Hepatocyte (in vitro differentiated cells): ENCODE results near the gene ITPR3. TPM values are rescaled to one million over a fixed set of nuclear protein-coding genes. Genes with fewer than 3 reads are reported as not detected.

Source experiments
- DNase-seq: peaks from one replicate; pipeline ENCODE4 v3.0.0-alpha.2; 2016; ENCODE audit warnings: low spot score
- H2AFZ ChIP-seq: fragments of 200-600 bp; sonication (generic); 2 replicates; pipeline ENCODE4 v1.6.0; 2016; ENCODE audit warnings: antibody characterized with exemption, mild to moderate bottlenecking
- H3K27ac ChIP-seq: fragments of 200-600 bp; sonication (generic); 2 replicates; pipeline ENCODE4 v1.5.1; 2016; ENCODE audit warnings: mild to moderate bottlenecking
- H3K27me3 ChIP-seq: fragments of 200-600 bp; sonication (generic); 2 replicates; pipeline ENCODE4 v1.6.1; 2016
- H3K36me3 ChIP-seq: fragments of 200-600 bp; sonication (generic); replicated peaks from 2 replicates; pipeline ENCODE4 v1.5.1; 2016; ENCODE audit warnings: low read depth; ENCODE audit not compliant: insufficient read depth
- H3K4me1 ChIP-seq: fragments of 200-600 bp; sonication (generic); 2 replicates; pipeline ENCODE4 v1.5.1; 2016; ENCODE audit warnings: mild to moderate bottlenecking, moderate library complexity; ENCODE audit not compliant: insufficient read depth
- H3K4me2 ChIP-seq: fragments of 200-600 bp; sonication (generic); 2 replicates; pipeline ENCODE4 v1.6.0; 2016
- H3K4me3 ChIP-seq: fragments of 200-600 bp; sonication (generic); 2 replicates; pipeline ENCODE4 v1.5.1; 2016; ENCODE audit warnings: mild to moderate bottlenecking
- H3K79me2 ChIP-seq: fragments of 200-600 bp; sonication (generic); 2 replicates; pipeline ENCODE4 v1.6.0; 2017; ENCODE audit warnings: mild to moderate bottlenecking
- H3K9me2 ChIP-seq: fragments of 200-600 bp; sonication (generic); replicated peaks from 2 replicates; pipeline ENCODE4 v1.6.0; 2017; ENCODE audit warnings: mild to moderate bottlenecking; ENCODE audit not compliant: insufficient read depth
- H3K9me3 ChIP-seq: fragments of 200-600 bp; sonication (generic); 2 replicates; pipeline ENCODE4 v1.5.1; 2016; ENCODE audit warnings: low read depth, mild to moderate bottlenecking
- H4K20me1 ChIP-seq: fragments of 200-600 bp; sonication (generic); 2 replicates; pipeline ENCODE4 v1.6.0; 2016; ENCODE audit warnings: mild to moderate bottlenecking; ENCODE audit not compliant: insufficient read depth, poor library complexity, severe bottlenecking
- CTCF ChIP-seq: fragments of 200-600 bp; sonication (generic); IDR thresholded peaks from 2 replicates; pipeline ENCODE4 v1.5.1; 2016; ENCODE audit warnings: antibody characterized with exemption, mild to moderate bottlenecking; ENCODE audit not compliant: poor library complexity
- EZH2 ChIP-seq: fragments of 200-600 bp; sonication (generic); IDR thresholded peaks from 2 replicates; pipeline ENCODE4 v1.6.1; 2016; ENCODE audit warnings: antibody characterized with exemption, mild to moderate bottlenecking, borderline replicate concordance
- EZH2phosphoT487 ChIP-seq: fragments of 200-600 bp; sonication (generic); IDR thresholded peaks from one replicate; pipeline ENCODE4 v1.6.1; 2018; ENCODE audit warnings: antibody characterized with exemption, mild to moderate bottlenecking, low read depth, moderate library complexity; ENCODE audit not compliant: unreplicated experiment, severe bottlenecking
- WGBS: methylation state at CpG from one replicate; pipeline ENCODE4 v1.1.6; 2016; ENCODE audit warnings: low lambda C conversion rate; ENCODE audit errors: missing lambda C conversion rate; 5-methylcytosine and 5-hydroxymethylcytosine counted together
- polyA plus RNA-seq: library from polyadenylated mRNA; unstranded; fragments of >200 nt; fragmentation: Nextera tagmentation; extraction: Ambion mirVana; gene quantifications from 2 replicates; pipeline ENCODE4 v1.2.1, GENCODE V29; 2016
- total RNA-seq: library from RNA; depleted of rRNA; stranded (reverse); fragments of >200 nt; gene quantifications from 2 replicates; pipeline ENCODE4 v1.2.3, GENCODE V29; 2014

ITPR3 gene
- total and polyA plus RNA-seq, 2 experiments from 2014 or later = 16.5 to 39.6 TPM

- H3K79me2 ChIP-seq = no peaks in the 10 kb centered on the region
- H4K20me1 ChIP-seq = no peaks in the 10 kb centered on the region
- H3K9me3 ChIP-seq = no peaks in the 10 kb centered on the region
- H3K27ac ChIP-seq = no peak overlapping the region
- no peak overlapping the region for H3K4me3 ChIP-seq
- H3K4me1 ChIP-seq = peaks cover 13% of the 10 kb centered on the region
- DNase-seq = no peak
- no peaks in the 10 kb centered on the region for H3K27me3 ChIP-seq
- 55% methylated on average over 5 of the region's 5 CpGs for WGBS
- H2AFZ ChIP-seq = no peak overlapping the region
- no peak overlapping the region for H3K4me2 ChIP-seq
- no peaks in the 10 kb centered on the region for H3K9me2 ChIP-seq
- H3K36me3 ChIP-seq = no peaks in the 10 kb centered on the region
- TF ChIP-seq EZH2 (no peak), EZH2phosphoT487 (no peak), CTCF (no peak)
These were observed 100.4 kb downstream of the ITPR3 start for GRCh38 chr6:33721508-33721907.

GRCh38 chr6:33722103-33722623, 101.0 kb downstream of the ITPR3 start:
- Histone ChIP-seq H3K79me2 (no peaks in the 10 kb centered on the region), H3K9me2 (no peaks in the 10 kb centered on the region), H3K4me1 (peaks cover 6% of the 10 kb centered on the region), H3K9me3 (no peaks in the 10 kb centered on the region), H3K4me3 (no peak overlapping the region), H3K4me2 (no peak overlapping the region), H3K27ac (no peak overlapping the region), H3K36me3 (no peaks in the 10 kb centered on the region), H3K27me3 (no peaks in the 10 kb centered on the region), H2AFZ (no peak overlapping the region), H4K20me1 (no peaks in the 10 kb centered on the region)
- TF ChIP-seq EZH2phosphoT487 = no peak
- TF ChIP-seq CTCF = no peak
- no peak for TF ChIP-seq EZH2
- 86% methylated on average over 5 of the region's 5 CpGs for WGBS
- DNase-seq = no peak

GRCh38 chr6:33723371-33724085, 102.4 kb downstream of the ITPR3 start:
- no peaks in the 10 kb centered on the region for H3K79me2 ChIP-seq
- no peaks in the 10 kb centered on the region for H3K27me3 ChIP-seq
- H3K4me3 ChIP-seq = no peak overlapping the region
- no peaks in the 10 kb centered on the region for H4K20me1 ChIP-seq
- no peaks in the 10 kb centered on the region for H3K9me2 ChIP-seq
- no peak overlapping the region for H3K27ac ChIP-seq
- DNase-seq = no peak
- no peaks in the 10 kb centered on the region for H3K4me1 ChIP-seq
- H3K4me2 ChIP-seq = no peak overlapping the region
- no peak overlapping the region for H2AFZ ChIP-seq
- TF ChIP-seq EZH2 (no peak), CTCF (no peak), EZH2phosphoT487 (no peak)
- no peaks in the 10 kb centered on the region for H3K9me3 ChIP-seq
- no peaks in the 10 kb centered on the region for H3K36me3 ChIP-seq
- WGBS = 83% methylated on average over 3 of the region's 3 CpGs
